GM12865 (cell line): ENCODE data around the gene INSC.

Experiments used
- DNase-seq: peaks from one replicate; pipeline ENCODE4 v3.0.0; 2010; ENCODE audit warnings: low read depth
- H3K4me3 ChIP-seq: 2 replicates; pipeline ENCODE4 v1.5.1; 2011; ENCODE audit warnings: mild to moderate bottlenecking, low read depth, low read length, control low read depth
- CTCF ChIP-seq: IDR thresholded peaks from 2 replicates; pipeline ENCODE4 v1.5.1; 2011; ENCODE audit warnings: low read length, control low read depth, low read depth, inconsistent platforms; ENCODE audit not compliant: insufficient read depth; ENCODE audit errors: missing control alignments

Gene INSC

GRCh38 chr11:15158351-15159015, 43.8 kb downstream of the INSC start:
- DNase-seq: no peak

GRCh38 chr11:15159085-15159484, 44.4 kb downstream of the INSC start:
- DNase-seq: peak; percentile 51
- TF ChIP-seq CTCF: peak; percentile 68
- H3K4me3 ChIP-seq: no peak overlapping the region

More at GRCh38 chr11:15158351-15159015, 43.8 kb downstream of the INSC start:
- no peak overlapping the region for H3K4me3 ChIP-seq
- no peak for TF ChIP-seq CTCF

- DNase-seq: no peak
- no peak for TF ChIP-seq CTCF
- no peak overlapping the region for H3K4me3 ChIP-seq
These were observed 47.1 kb downstream of the INSC start for GRCh38 chr11:15161790-15162189.

GRCh38 chr11:15163136-15163535, 48.4 kb downstream of the INSC start:
- no peak for DNase-seq
- TF ChIP-seq CTCF: no peak
- H3K4me3 ChIP-seq: no peak overlapping the region

- TF ChIP-seq CTCF: no peak
- no peak for DNase-seq
- no peak overlapping the region for H3K4me3 ChIP-seq
These were observed 51.5 kb downstream of the INSC start for GRCh38 chr11:15166204-15166603.

- no peak overlapping the region for H3K4me3 ChIP-seq
- no peak for DNase-seq
- no peak for TF ChIP-seq CTCF
These were observed 55.3 kb downstream of the INSC start for GRCh38 chr11:15169815-15170551.
